HEK293 (cell line): ENCODE data around the gene ERCC5.

ENCODE experiments used
- GLIS2 ChIP-seq: fragments of 450-650 bp; formaldehyde crosslinking; IDR thresholded peaks from 2 replicates; pipeline ENCODE4 v1.5.1; 2016; ENCODE audit warnings: missing biosample characterization, missing genetic modification characterization
- HOXD13 ChIP-seq: sonication (generic); formaldehyde crosslinking; IDR thresholded peaks from 2 replicates; pipeline ENCODE4 v1.8.0; 2022; ENCODE audit warnings: missing genetic modification reagents, borderline replicate concordance
- MEIS1 ChIP-seq: sonication (generic); formaldehyde crosslinking; IDR thresholded peaks from 2 replicates; pipeline ENCODE4 v1.8.1; 2022; ENCODE audit warnings: missing genetic modification reagents, mild to moderate bottlenecking, borderline replicate concordance
- MZF1 ChIP-seq: fragments of 450-650 bp; formaldehyde crosslinking; IDR thresholded peaks from 2 replicates; pipeline ENCODE4 v1.5.1; 2017; ENCODE audit warnings: missing biosample characterization, missing genetic modification characterization, borderline replicate concordance
- OSR2 ChIP-seq: fragments of 450-650 bp; formaldehyde crosslinking; IDR thresholded peaks from 2 replicates; pipeline ENCODE4 v1.5.1; 2016; ENCODE audit warnings: missing biosample characterization, missing genetic modification characterization
- PRDM2 ChIP-seq: fragments of 450-650 bp; formaldehyde crosslinking; IDR thresholded peaks from 2 replicates; pipeline ENCODE4 v1.5.1; 2016; ENCODE audit warnings: missing biosample characterization, missing genetic modification characterization, borderline replicate concordance
- YY2 ChIP-seq: fragments of 450-650 bp; formaldehyde crosslinking; IDR thresholded peaks from 2 replicates; pipeline ENCODE4 v1.5.1; 2016; ENCODE audit warnings: missing biosample characterization, missing genetic modification characterization
- ZBTB8A ChIP-seq: fragments of 450-650 bp; formaldehyde crosslinking; IDR thresholded peaks from 2 replicates; pipeline ENCODE4 v1.5.1; 2016; ENCODE audit warnings: missing biosample characterization, missing genetic modification characterization
- ZFP3 ChIP-seq: fragments of 450-650 bp; formaldehyde crosslinking; IDR thresholded peaks from 2 replicates; pipeline ENCODE4 v1.5.1; 2016; ENCODE audit warnings: low read depth, missing biosample characterization, missing genetic modification characterization
- ZFP37 ChIP-seq: fragments of 450-650 bp; formaldehyde crosslinking; IDR thresholded peaks from 2 replicates; pipeline ENCODE4 v1.5.1; 2016; ENCODE audit warnings: missing biosample characterization, missing genetic modification characterization
- ZNF112 ChIP-seq: fragments of 450-650 bp; formaldehyde crosslinking; IDR thresholded peaks from 2 replicates; pipeline ENCODE4 v1.5.0; 2017; ENCODE audit warnings: missing biosample characterization, missing genetic modification characterization
- ZNF148 ChIP-seq: fragments of 450-650 bp; formaldehyde crosslinking; IDR thresholded peaks from 2 replicates; pipeline ENCODE4 v1.5.0; 2017; ENCODE audit warnings: missing biosample characterization, missing genetic modification characterization, borderline replicate concordance
- ZNF529 ChIP-seq: fragments of 450-650 bp; formaldehyde crosslinking; IDR thresholded peaks from 2 replicates; pipeline ENCODE4 v1.5.1; 2017; ENCODE audit warnings: missing genetic modification characterization, missing biosample characterization; ENCODE audit not compliant: insufficient replicate concordance
- ZNF560 ChIP-seq: fragments of 450-650 bp; formaldehyde crosslinking; IDR thresholded peaks from 2 replicates; pipeline ENCODE4 v1.5.1; 2017; ENCODE audit warnings: missing biosample characterization, missing genetic modification characterization, borderline replicate concordance
- ZNF600 ChIP-seq: fragments of 450-650 bp; formaldehyde crosslinking; IDR thresholded peaks from 2 replicates; pipeline ENCODE4 v1.5.1; 2016; ENCODE audit warnings: missing biosample characterization, missing genetic modification characterization
- ZNF654 ChIP-seq: fragments of 450-650 bp; formaldehyde crosslinking; IDR thresholded peaks from 2 replicates; pipeline ENCODE4 v1.5.1; 2016; ENCODE audit warnings: low read depth, missing biosample characterization, missing genetic modification characterization
- ZNF660 ChIP-seq: fragments of 450-650 bp; IDR thresholded peaks from 2 replicates; pipeline ENCODE4 v1.5.1; 2018; ENCODE audit warnings: missing biosample characterization, mild to moderate bottlenecking, missing genetic modification characterization
- ZNF677 ChIP-seq: fragments of 450-650 bp; IDR thresholded peaks from 2 replicates; pipeline ENCODE4 v1.5.0; 2018; ENCODE audit warnings: missing biosample characterization, mild to moderate bottlenecking, missing genetic modification characterization, moderate library complexity
- ZNF707 ChIP-seq: fragments of 450-650 bp; formaldehyde crosslinking; IDR thresholded peaks from 2 replicates; pipeline ENCODE4 v1.5.1; 2016; ENCODE audit warnings: missing biosample characterization, missing genetic modification characterization
- ZNF785 ChIP-seq: fragments of 450-650 bp; formaldehyde crosslinking; IDR thresholded peaks from 2 replicates; pipeline ENCODE4 v1.5.1; 2016; ENCODE audit warnings: missing biosample characterization, missing genetic modification characterization
- TF ChIP-seq, protein P1 (sequence below): fragments of 450-650 bp; formaldehyde crosslinking; IDR thresholded peaks from 2 replicates; pipeline ENCODE4 v1.5.1; 2016; ENCODE audit warnings: missing biosample characterization, missing genetic modification characterization
- TF ChIP-seq, protein P2 (sequence below): fragments of 450-650 bp; formaldehyde crosslinking; IDR thresholded peaks from 2 replicates; pipeline ENCODE4 v1.5.1; 2016; ENCODE audit warnings: missing biosample characterization, missing genetic modification characterization
- TF ChIP-seq, protein P3 (sequence below): fragments of 450-650 bp; formaldehyde crosslinking; IDR thresholded peaks from 2 replicates; pipeline ENCODE4 v1.5.1; 2017; ENCODE audit warnings: missing biosample characterization, missing genetic modification characterization
- TF ChIP-seq, protein P4 (sequence below): fragments of 450-650 bp; formaldehyde crosslinking; IDR thresholded peaks from 2 replicates; pipeline ENCODE4 v1.5.1; 2016; ENCODE audit warnings: missing biosample characterization, missing genetic modification characterization

Gene ERCC5

DNA sequence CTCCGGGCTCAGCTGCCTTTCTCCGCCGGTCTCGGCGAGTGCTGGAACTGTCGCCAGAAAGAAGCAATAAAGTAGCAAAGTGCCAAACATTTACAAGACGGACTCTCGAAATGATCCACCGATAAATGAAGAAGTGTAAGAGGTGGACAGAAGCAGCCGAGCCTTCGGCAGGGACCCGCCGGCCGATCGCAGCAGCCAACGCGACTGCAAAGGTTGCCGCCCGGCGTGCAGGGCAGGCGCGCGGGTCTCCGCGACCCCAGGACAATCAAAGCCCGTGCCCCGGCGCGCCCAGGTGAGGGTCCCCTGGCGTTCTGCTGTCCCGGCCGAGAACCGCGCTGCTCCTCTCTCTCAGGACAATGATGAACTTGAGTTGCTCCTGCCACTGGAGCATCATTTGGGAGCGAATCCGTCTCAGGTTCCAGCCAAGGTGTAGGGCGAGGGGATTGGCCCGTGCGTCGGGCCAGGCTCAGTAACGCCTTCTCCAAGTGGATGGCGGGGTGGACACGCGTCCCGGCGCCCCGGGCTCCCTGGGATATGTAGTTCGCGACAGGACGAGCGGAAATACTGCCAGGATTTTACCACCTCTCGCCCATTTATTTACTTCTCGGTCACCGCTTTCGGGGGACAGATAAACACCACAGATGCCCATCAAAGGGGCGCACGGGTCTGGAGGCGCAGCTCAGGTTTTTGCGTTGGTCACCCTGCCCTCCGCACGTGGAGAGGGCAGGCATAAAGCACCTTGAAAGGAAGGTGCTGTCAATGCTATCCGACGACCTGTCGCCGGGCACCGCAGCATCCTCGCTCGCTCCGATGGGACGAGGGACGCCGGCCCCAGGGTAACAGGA is 47.0 kb upstream of the ERCC5 start, which contains the start of the genes BIVM and POGLUT2 (continued):
- TF ChIP-seq ZNF654 (tag by site-specific recombination) (no peak), ZBTB8A (tag by site-specific recombination) (peak; percentile 61), ZNF785 (no peak), OSR2 (tag by site-specific recombination) (peak; percentile 65), ZNF660 (peak; percentile 58), GLIS2 (tag by site-specific recombination) (no peak), ZNF560 (tag by site-specific recombination) (no peak), ZNF148 (tag by site-specific recombination) (no peak), MZF1 (tag by site-specific recombination) (no peak), PRDM2 (no peak), ZNF677 (tag by site-specific recombination) (no peak), YY2 (tag by site-specific recombination) (no peak), ZNF600 (tag by site-specific recombination) (peak; percentile 77), MEIS1 (CRISPR knock-in tag) (no peak), ZNF707 (tag by site-specific recombination) (no peak), ZNF112 (tag by site-specific recombination) (no peak), HOXD13 (0 out of 2 replicates have a peak, but pooled peaks have one; percentile 51), ZFP37 (tag by site-specific recombination) (0 out of 2 replicates have a peak, but pooled peaks have one; percentile 66), ZNF529 (tag by site-specific recombination) (no peak), ZFP3 (tag by site-specific recombination) (no peak)
- TF ChIP-seq, protein P1, sequence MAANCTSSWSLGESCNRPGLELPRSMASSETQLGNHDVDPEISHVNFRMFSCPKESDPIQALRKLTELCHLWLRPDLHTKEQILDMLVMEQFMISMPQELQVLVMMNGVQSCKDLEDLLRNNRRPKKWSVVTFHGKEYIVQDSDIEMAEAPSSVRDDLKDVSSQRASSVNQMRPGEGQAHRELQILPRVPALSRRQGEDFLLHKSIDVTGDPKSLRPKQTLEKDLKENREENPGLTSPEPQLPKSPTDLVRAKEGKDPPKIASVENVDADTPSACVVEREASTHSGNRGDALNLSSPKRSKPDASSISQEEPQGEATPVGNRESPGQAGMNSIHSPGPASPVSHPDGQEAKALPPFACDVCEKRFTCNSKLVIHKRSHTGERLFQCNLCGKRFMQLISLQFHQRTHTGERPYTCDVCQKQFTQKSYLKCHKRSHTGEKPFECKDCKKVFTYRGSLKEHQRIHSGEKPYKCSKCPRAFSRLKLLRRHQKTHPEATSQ (tag by site-specific recombination) = no peak
- TF ChIP-seq, protein P2, sequence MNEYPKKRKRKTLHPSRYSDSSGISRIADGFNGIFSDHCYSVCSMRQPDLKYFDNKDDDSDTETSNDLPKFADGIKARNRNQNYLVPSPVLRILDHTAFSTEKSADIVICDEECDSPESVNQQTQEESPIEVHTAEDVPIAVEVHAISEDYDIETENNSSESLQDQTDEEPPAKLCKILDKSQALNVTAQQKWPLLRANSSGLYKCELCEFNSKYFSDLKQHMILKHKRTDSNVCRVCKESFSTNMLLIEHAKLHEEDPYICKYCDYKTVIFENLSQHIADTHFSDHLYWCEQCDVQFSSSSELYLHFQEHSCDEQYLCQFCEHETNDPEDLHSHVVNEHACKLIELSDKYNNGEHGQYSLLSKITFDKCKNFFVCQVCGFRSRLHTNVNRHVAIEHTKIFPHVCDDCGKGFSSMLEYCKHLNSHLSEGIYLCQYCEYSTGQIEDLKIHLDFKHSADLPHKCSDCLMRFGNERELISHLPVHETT (tag by site-specific recombination) = no peak
- TF ChIP-seq, protein P3, sequence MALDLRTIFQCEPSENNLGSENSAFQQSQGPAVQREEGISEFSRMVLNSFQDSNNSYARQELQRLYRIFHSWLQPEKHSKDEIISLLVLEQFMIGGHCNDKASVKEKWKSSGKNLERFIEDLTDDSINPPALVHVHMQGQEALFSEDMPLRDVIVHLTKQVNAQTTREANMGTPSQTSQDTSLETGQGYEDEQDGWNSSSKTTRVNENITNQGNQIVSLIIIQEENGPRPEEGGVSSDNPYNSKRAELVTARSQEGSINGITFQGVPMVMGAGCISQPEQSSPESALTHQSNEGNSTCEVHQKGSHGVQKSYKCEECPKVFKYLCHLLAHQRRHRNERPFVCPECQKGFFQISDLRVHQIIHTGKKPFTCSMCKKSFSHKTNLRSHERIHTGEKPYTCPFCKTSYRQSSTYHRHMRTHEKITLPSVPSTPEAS (tag by site-specific recombination) = no peak; the same call in 1 of the 2 replicates
- TF ChIP-seq, protein P4, sequence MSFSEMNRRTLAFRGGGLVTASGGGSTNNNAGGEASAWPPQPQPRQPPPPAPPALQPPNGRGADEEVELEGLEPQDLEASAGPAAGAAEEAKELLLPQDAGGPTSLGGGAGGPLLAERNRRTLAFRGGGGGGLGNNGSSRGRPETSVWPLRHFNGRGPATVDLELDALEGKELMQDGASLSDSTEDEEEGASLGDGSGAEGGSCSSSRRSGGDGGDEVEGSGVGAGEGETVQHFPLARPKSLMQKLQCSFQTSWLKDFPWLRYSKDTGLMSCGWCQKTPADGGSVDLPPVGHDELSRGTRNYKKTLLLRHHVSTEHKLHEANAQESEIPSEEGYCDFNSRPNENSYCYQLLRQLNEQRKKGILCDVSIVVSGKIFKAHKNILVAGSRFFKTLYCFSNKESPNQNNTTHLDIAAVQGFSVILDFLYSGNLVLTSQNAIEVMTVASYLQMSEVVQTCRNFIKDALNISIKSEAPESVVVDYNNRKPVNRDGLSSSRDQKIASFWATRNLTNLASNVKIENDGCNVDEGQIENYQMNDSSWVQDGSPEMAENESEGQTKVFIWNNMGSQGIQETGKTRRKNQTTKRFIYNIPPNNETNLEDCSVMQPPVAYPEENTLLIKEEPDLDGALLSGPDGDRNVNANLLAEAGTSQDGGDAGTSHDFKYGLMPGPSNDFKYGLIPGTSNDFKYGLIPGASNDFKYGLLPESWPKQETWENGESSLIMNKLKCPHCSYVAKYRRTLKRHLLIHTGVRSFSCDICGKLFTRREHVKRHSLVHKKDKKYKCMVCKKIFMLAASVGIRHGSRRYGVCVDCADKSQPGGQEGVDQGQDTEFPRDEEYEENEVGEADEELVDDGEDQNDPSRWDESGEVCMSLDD (tag by site-specific recombination) = no peak
